Mucosa of descending colon (tissue), 3 donors: ENCODE data around the gene CDC42SE2. TPM values are rescaled to one million over a fixed set of nuclear protein-coding genes. Genes with fewer than 3 reads are reported as not detected.
"Not testable (repeated sequence)": the region's sequence is repeated elsewhere in the genome, so short reads cannot be mapped to it uniquely, and the experiment has no call there.

Experiments used
- ATAC-seq: fragments of 200-7000 bp; cut with Tn5 transposase; one replicate; pipeline ENCODE4 v1.9.1; 2020; ENCODE audit warnings: mild to moderate bottlenecking, moderate library complexity
- DNase-seq, 3 donors: peaks; one replicate each; pipeline ENCODE4 v3.0.0-alpha.2; 2020
- H3K36me3 ChIP-seq: fragments of 200-600 bp; one replicate; pipeline ENCODE4 v1.8.0; 2021; ENCODE audit warnings: low read depth, mild to moderate bottlenecking
- H3K4me1 ChIP-seq: fragments of 200-600 bp; one replicate; pipeline ENCODE4 v1.8.0; 2021; ENCODE audit warnings: low read depth, mild to moderate bottlenecking
- H3K4me3 ChIP-seq: fragments of 200-600 bp; one replicate; pipeline ENCODE4 v1.8.0; 2021; ENCODE audit warnings: mild to moderate bottlenecking
- H3K9me3 ChIP-seq: fragments of 200-600 bp; one replicate; pipeline ENCODE4 v1.8.0; 2021; ENCODE audit warnings: mild to moderate bottlenecking
- CTCF ChIP-seq: fragments of 200-600 bp; IDR thresholded peaks from one replicate; pipeline ENCODE4 v1.8.0; 2022; ENCODE audit warnings: antibody characterized with exemption, mild to moderate bottlenecking
- intact Hi-C, 2 donors: fragments of 100-400 bp; cut with DNase I in 1 of 2; cut with micrococcal nuclease in 1 of 2; formaldehyde crosslinking; loops; one replicate each; pipeline versions ENCODE4 v1.11.0 to v1.11.1; 2022; cut with DNase I, micrococcal nuclease
- total RNA-seq, 3 donors: library from RNA; stranded (reverse); fragmentation: NEBNext Ultra II Directional in 2 of 3; extraction: Animal tissue kit (Norgen Biotek cat#: 25700) in 2 of 3; gene quantifications; one replicate each; pipeline versions ENCODE4 v1.2.1 to v1.2.4, GENCODE V29; 2021 to 2023
- donor health status: DM: no; HTN: no; CAD: no; lungs with moderate emphysema.
- donor health status: DM: no; HTN: no; CAD: no.
- donor health status: DM: no; HTN: yes; CAD: no.

The CDC42SE2 gene
- total RNA-seq, 3 donors from 2014 or later = 60.5 to 116 (median 101) TPM

- H3K36me3 ChIP-seq, intact Hi-C loops, H3K4me1 ChIP-seq, H3K9me3 ChIP-seq, H3K4me3 ChIP-seq, DNase-seq, ATAC-seq: not testable (repeated sequence)
These were observed 73.6 kb downstream of the CDC42SE2 start for GRCh38 chr5:131337240-131338050.

- Histone ChIP-seq H3K36me3 (no peaks in the 10 kb centered on the region), H3K4me3 (no peak overlapping the region), H3K4me1 (no peaks in the 10 kb centered on the region), H3K9me3 (no peaks in the 10 kb centered on the region)
- no peak for DNase-seq
- intact Hi-C loops = no loop called here
- ATAC-seq = no peak
- no peak for TF ChIP-seq CTCF
These were observed 74.2 kb downstream of the CDC42SE2 start for GRCh38 chr5:131338051-131338453.

GRCh38 chr5:131344288-131344687 is 80.4 kb downstream of the CDC42SE2 start:
- ATAC-seq, intact Hi-C loops, H3K36me3 ChIP-seq, H3K4me1 ChIP-seq, H3K9me3 ChIP-seq, DNase-seq, H3K4me3 ChIP-seq: not testable (repeated sequence)

GRCh38 chr5:131346204-131346603 is 82.4 kb downstream of the CDC42SE2 start:
- H3K4me1 ChIP-seq, H3K4me3 ChIP-seq, H3K9me3 ChIP-seq, intact Hi-C loops, H3K36me3 ChIP-seq, ATAC-seq, DNase-seq: not testable (repeated sequence)

- DNase-seq = no peak
- intact Hi-C loops = no loop called here
- H3K4me3 ChIP-seq = no peak overlapping the region
- H3K4me1 ChIP-seq = no peaks in the 10 kb centered on the region
- no peak for ATAC-seq
- H3K9me3 ChIP-seq = no peaks in the 10 kb centered on the region
- no peaks in the 10 kb centered on the region for H3K36me3 ChIP-seq
- no peak for TF ChIP-seq CTCF
These were observed 90.1 kb downstream of the CDC42SE2 start for GRCh38 chr5:131353991-131354390.

GRCh38 chr5:131355971-131356528 is 92.2 kb downstream of the CDC42SE2 start:
- intact Hi-C loops = no loop called here
- Histone ChIP-seq H3K4me1 (no peaks in the 10 kb centered on the region), H3K9me3 (no peaks in the 10 kb centered on the region), H3K36me3 (no peaks in the 10 kb centered on the region), H3K4me3 (no peak overlapping the region)
- no peak for TF ChIP-seq CTCF
- ATAC-seq (no peak), DNase-seq (no peak)

- Histone ChIP-seq H3K4me1 (no peaks in the 10 kb centered on the region), H3K9me3 (no peaks in the 10 kb centered on the region), H3K4me3 (no peak overlapping the region), H3K36me3 (no peaks in the 10 kb centered on the region)
- ATAC-seq = no peak
- no peak for TF ChIP-seq CTCF
- intact Hi-C loops = no loop called here
- no peak for DNase-seq
These were observed 92.8 kb downstream of the CDC42SE2 start for GRCh38 chr5:131356619-131357018.
